GM23338 (cell line): ENCODE data around the gene PRR35. TPM values are rescaled to one million over a fixed set of nuclear protein-coding genes. Genes with fewer than 3 reads are reported as not detected.

Source experiments
- ATAC-seq: fragments of 200-7000 bp; cut with Tn5 transposase; 3 replicates; pipeline ENCODE4 v1.9.1; 2020
- DNase-seq: peaks from one replicate; pipeline ENCODE4 v3.0.0-alpha.2; 2015; ENCODE audit warnings: low spot score
- H2AFZ ChIP-seq: fragments of 200-600 bp; sonication (generic); 2 replicates; pipeline ENCODE4 v1.8.0; 2016; ENCODE audit warnings: antibody characterized with exemption, mild to moderate bottlenecking, moderate library complexity
- H3F3A ChIP-seq: fragments of 200-600 bp; sonication (generic); replicated peaks from 2 replicates; pipeline ENCODE4 v1.8.0; 2017; ENCODE audit warnings: antibody characterized with exemption, mixed run types, low read depth
- H3K27ac ChIP-seq: fragments of 200-600 bp; sonication (generic); 2 replicates; pipeline ENCODE4 v1.6.1; 2016; ENCODE audit warnings: low read depth
- H3K27me3 ChIP-seq: fragments of 200-600 bp; sonication (generic); 2 replicates; pipeline ENCODE4 v1.8.0; 2016; ENCODE audit warnings: mild to moderate bottlenecking, mixed run types, moderate library complexity; ENCODE audit not compliant: insufficient read depth
- H3K36me3 ChIP-seq: fragments of 200-600 bp; sonication (generic); 2 replicates; pipeline ENCODE4 v1.8.0; 2016; ENCODE audit warnings: mild to moderate bottlenecking; ENCODE audit not compliant: insufficient read depth
- H3K4me1 ChIP-seq: fragments of 200-600 bp; sonication (generic); 2 replicates; pipeline ENCODE4 v1.8.0; 2016; ENCODE audit warnings: mild to moderate bottlenecking, moderate library complexity; ENCODE audit not compliant: insufficient read depth
- H3K4me2 ChIP-seq: fragments of 200-600 bp; sonication (generic); 2 replicates; pipeline ENCODE4 v1.7.1; 2017; ENCODE audit warnings: mixed run types
- H3K4me3 ChIP-seq: fragments of 200-600 bp; sonication (generic); 2 replicates; pipeline ENCODE4 v1.6.1; 2016; ENCODE audit warnings: mixed run types
- H3K79me2 ChIP-seq: fragments of 200-600 bp; sonication (generic); replicated peaks from 2 replicates; pipeline ENCODE4 v1.8.0; 2017; ENCODE audit warnings: mild to moderate bottlenecking; ENCODE audit not compliant: insufficient read depth
- H3K9me2 ChIP-seq: fragments of 200-600 bp; sonication (generic); 2 replicates; pipeline ENCODE4 v1.8.0; 2017; ENCODE audit not compliant: insufficient read depth
- H4K20me1 ChIP-seq: fragments of 200-600 bp; sonication (generic); replicated peaks from 2 replicates; pipeline ENCODE4 v1.8.0; 2017; ENCODE audit warnings: mild to moderate bottlenecking; ENCODE audit not compliant: insufficient read depth
- H3K27ac Mint-ChIP-seq: 2 replicates; pipeline ENCODE4 v1.8.0; 2020; ENCODE audit warnings: inconsistent platforms, mild to moderate bottlenecking, moderate library complexity, mixed read lengths
- H3K27me3 Mint-ChIP-seq: 3 replicates; pipeline ENCODE4 v1.8.0; 2022; ENCODE audit warnings: low read depth, mild to moderate bottlenecking, moderate library complexity, mixed read lengths, inconsistent platforms; ENCODE audit not compliant: insufficient read depth, poor library complexity
- H3K36me3 Mint-ChIP-seq: 3 replicates; pipeline ENCODE4 v1.8.0; 2021; ENCODE audit warnings: low read depth, mild to moderate bottlenecking, inconsistent platforms, moderate library complexity, mixed read lengths
- H3K4me1 Mint-ChIP-seq: 3 replicates; pipeline ENCODE4 v1.8.0; 2020; ENCODE audit warnings: mild to moderate bottlenecking, inconsistent platforms, mixed read lengths
- H3K4me3 Mint-ChIP-seq: 3 replicates; pipeline ENCODE4 v1.8.0; 2021; ENCODE audit warnings: moderate library complexity, mild to moderate bottlenecking, inconsistent platforms, mixed read lengths
- H3K9me3 Mint-ChIP-seq: 3 replicates; pipeline ENCODE4 v1.8.0; 2020; ENCODE audit warnings: moderate library complexity, mild to moderate bottlenecking, inconsistent platforms, mixed read lengths
- CREB1 ChIP-seq: fragments of 250-450 bp; sonication (Bioruptor Pico); IDR thresholded peaks from 2 replicates; pipeline ENCODE4 v1.5.0; 2020; ENCODE audit warnings: low read depth, mild to moderate bottlenecking, moderate library complexity
- CTCF ChIP-seq, 2 experiments: fragments of 200-600 bp in 1 of 2; sonication (generic) in 1 of 2; conservative IDR thresholded peaks; 2 replicates each; pipeline versions ENCODE4 v1.5.1 to v1.6.1; 2016 to 2017; ENCODE audit warnings: antibody characterized with exemption in 2 of 2, low read depth in 2 of 2, mild to moderate bottlenecking in 2 of 2, moderate library complexity in 1 of 2
- ETS1 ChIP-seq: IDR thresholded peaks from 2 replicates; pipeline ENCODE4 v1.6.1; 2016; ENCODE audit warnings: antibody characterized with exemption
- EZH2 ChIP-seq: fragments of 200-600 bp; sonication (generic); IDR thresholded peaks from one replicate; pipeline ENCODE4 v1.8.0; 2017; ENCODE audit warnings: antibody characterized with exemption, mild to moderate bottlenecking, low read depth; ENCODE audit not compliant: unreplicated experiment
- EZH2phosphoT487 ChIP-seq: fragments of 200-600 bp; sonication (generic); IDR thresholded peaks from one replicate; pipeline ENCODE4 v1.8.1; 2018; ENCODE audit warnings: antibody characterized with exemption; ENCODE audit not compliant: unreplicated experiment
- NANOG ChIP-seq: IDR thresholded peaks from 2 replicates; pipeline ENCODE4 v1.6.1; 2016; ENCODE audit warnings: antibody characterized with exemption, borderline replicate concordance
- POLR2AphosphoS5 ChIP-seq: IDR thresholded peaks from 2 replicates; pipeline ENCODE4 v1.6.1; 2016; ENCODE audit warnings: antibody characterized with exemption, low read depth
- REST ChIP-seq: IDR thresholded peaks from one replicate; pipeline ENCODE4 v1.6.1; 2018; ENCODE audit warnings: antibody characterized with exemption; ENCODE audit not compliant: unreplicated experiment
- STAT1 ChIP-seq: IDR thresholded peaks from one replicate; pipeline ENCODE4 v1.6.1; 2016; ENCODE audit warnings: antibody characterized with exemption; ENCODE audit not compliant: unreplicated experiment
- ZNF114 ChIP-seq: fragments of 250-450 bp; sonication (Bioruptor Pico); IDR thresholded peaks from 2 replicates; pipeline ENCODE4 v1.5.0; 2020; ENCODE audit warnings: mild to moderate bottlenecking, moderate library complexity
- ZNF331 ChIP-seq: fragments of 250-450 bp; sonication (Bioruptor Pico); IDR thresholded peaks from 2 replicates; pipeline ENCODE4 v1.5.0; 2020; ENCODE audit warnings: low read depth, mild to moderate bottlenecking, moderate library complexity
- ZNF462 ChIP-seq: fragments of 250-450 bp; sonication (Bioruptor Pico); IDR thresholded peaks from 2 replicates; pipeline ENCODE4 v1.5.0; 2020; ENCODE audit warnings: mild to moderate bottlenecking, moderate library complexity
- polyA plus RNA-seq: library from polyadenylated mRNA; unstranded; fragments of >200 nt; fragmentation: Nextera tagmentation; extraction: Ambion mirVana; gene quantifications from 2 replicates; pipeline ENCODE4 v1.2.1, GENCODE V29; 2016
- total RNA-seq: library from RNA; depleted of rRNA; stranded (reverse); fragments of >200 nt; shearing (Covaris generic); gene quantifications from 2 replicates; pipeline ENCODE4 v1.2.3, GENCODE V29; 2014

PRR35 gene
- total and polyA plus RNA-seq, 2 experiments from 2014 or later = 0.32 to 1.4 TPM

- no peak for TF ChIP-seq REST
These were observed 40.8 kb upstream of the PRR35 start (continued) for GRCh38 chr16:519425-519824.

GRCh38 chr16:519841-520687 lies 40.1 kb upstream of the PRR35 start:
- H3K79me2 ChIP-seq = no peaks in the 10 kb centered on the region
- no peak overlapping the region for H3K4me3 Mint-ChIP-seq
- H3F3A ChIP-seq = no peaks in the 10 kb centered on the region
- H3K4me1 Mint-ChIP-seq = 0 out of 3 replicates have a peak, but pooled peaks cover 2% of the 10 kb centered on the region
- no peak overlapping the region for H3K4me3 ChIP-seq
- no peaks in the 10 kb centered on the region for H4K20me1 ChIP-seq
- no peak for DNase-seq
- peaks cover 15% of the 10 kb centered on the region for H3K27me3 Mint-ChIP-seq
- H3K27ac Mint-ChIP-seq = no peak overlapping the region
- H3K36me3 Mint-ChIP-seq = peaks cover 10% of the 10 kb centered on the region
- H3K27ac ChIP-seq = no peak overlapping the region
- no peaks in the 10 kb centered on the region for H3K4me1 ChIP-seq
- H2AFZ ChIP-seq = no peak overlapping the region
- H3K4me2 ChIP-seq = no peak overlapping the region
- no peaks in the 10 kb centered on the region for H3K9me3 Mint-ChIP-seq
- H3K27me3 ChIP-seq = no peaks in the 10 kb centered on the region
- no peaks in the 10 kb centered on the region for H3K36me3 ChIP-seq
- ATAC-seq = no peak
- H3K9me2 ChIP-seq = no peaks in the 10 kb centered on the region
- TF ChIP-seq NANOG = no peak
- TF ChIP-seq EZH2phosphoT487 = no peak
- TF ChIP-seq ZNF114 (CRISPR knock-in tag) = no peak
- TF ChIP-seq EZH2 = no peak
- no peak for TF ChIP-seq STAT1
- TF ChIP-seq ZNF331 (CRISPR knock-in tag) = no peak
- no peak for TF ChIP-seq POLR2AphosphoS5
- no peak for TF ChIP-seq ZNF462
- no peak for TF ChIP-seq CREB1 (CRISPR knock-in tag)
- no peak for TF ChIP-seq ETS1
- TF ChIP-seq CTCF (conservative IDR thresholded peaks at IDR 0.05; ENCODE audit: low read depth in 2 of 2) = no peak
